GM21447 (cell line): Measurements from ENCODE around the gene MBD5.
A peak's percentile ranks its signal among the peaks of the same experiment; 100 is the strongest.
"Not testable (repeated sequence)": the region's sequence is repeated elsewhere in the genome, so short reads cannot be mapped to it uniquely, and the experiment has no call there.

Experiments
- ATAC-seq: cut with Tn5 transposase; IDR thresholded peaks from one replicate; pipeline ENCODE4 v1.9.1; 2021; ENCODE audit not compliant: unreplicated experiment

Gene MBD5

GRCh38 chr2:148541792-148542191 is 520.9 kb downstream of the MBD5 start:
- no peak for ATAC-seq

GRCh38 chr2:148542614-148543013 is 521.7 kb downstream of the MBD5 start:
- no peak for ATAC-seq

- ATAC-seq = not testable (repeated sequence)
Observed at GRCh38 chr2:148543088-148543540, 522.2 kb downstream of the MBD5 start.

GRCh38 chr2:148545390-148546256 is 524.7 kb downstream of the MBD5 start:
- ATAC-seq = no peak

GRCh38 chr2:148546270-148546669 is 525.4 kb downstream of the MBD5 start:
- no peak for ATAC-seq

GRCh38 chr2:148548716-148549400 is 528.0 kb downstream of the MBD5 start:
- no peak for ATAC-seq

- peak; percentile 54 for ATAC-seq
Observed at GRCh38 chr2:148552675-148553331, 531.9 kb downstream of the MBD5 start.

GRCh38 chr2:148553332-148553887 is 532.5 kb downstream of the MBD5 start:
- ATAC-seq = no peak

- no peak for ATAC-seq
Observed at GRCh38 chr2:148554459-148555247, 533.8 kb downstream of the MBD5 start.

GRCh38 chr2:148555622-148556294 is 534.9 kb downstream of the MBD5 start:
- ATAC-seq = no peak

GRCh38 chr2:148557844-148558436 is 537.0 kb downstream of the MBD5 start:
- peak; percentile 64 for ATAC-seq

- ATAC-seq = no peak
Observed at GRCh38 chr2:148560496-148560895, 539.6 kb downstream of the MBD5 start.

- ATAC-seq = no peak
Observed at GRCh38 chr2:148561389-148561788, 540.5 kb downstream of the MBD5 start.

- ATAC-seq = no peak
Observed at GRCh38 chr2:148565272-148565894, 544.5 kb downstream of the MBD5 start.
